SIG-M5 treated with dmso at 0.1 percent for 504 hours (cell line): Measurements from ENCODE around the gene IQGAP2.
"Not testable (repeated sequence)": the region's sequence is repeated elsewhere in the genome, so short reads cannot be mapped to it uniquely, and the experiment has no call there.

ENCODE experiments used
- DNase-seq: peaks from one replicate; lab custom pipeline; 2025; ENCODE audit not compliant: unreplicated experiment; lab: John Stamatoyannopoulos, UW

Gene IQGAP2

GRCh38 chr5:76414788-76415187, 11.7 kb downstream of the IQGAP2 start:
- no peak for DNase-seq

- no peak for DNase-seq
These were observed 12.8 kb downstream of the IQGAP2 start for GRCh38 chr5:76415855-76416254.

- DNase-seq = no peak
These were observed 16.7 kb downstream of the IQGAP2 start for GRCh38 chr5:76419597-76420298.

GRCh38 chr5:76422227-76422626, 19.1 kb downstream of the IQGAP2 start:
- DNase-seq = no peak

- no peak for DNase-seq
These were observed 19.7 kb downstream of the IQGAP2 start for GRCh38 chr5:76422742-76423141.

GRCh38 chr5:76425146-76425545, 22.1 kb downstream of the IQGAP2 start:
- DNase-seq = no peak

GRCh38 chr5:76425928-76426804, 23.1 kb downstream of the IQGAP2 start:
- no peak for DNase-seq

- no peak for DNase-seq
These were observed 24.4 kb downstream of the IQGAP2 start for GRCh38 chr5:76427206-76428140.

GRCh38 chr5:76428550-76428949, 25.5 kb downstream of the IQGAP2 start:
- DNase-seq = not testable (repeated sequence)

GRCh38 chr5:76433261-76433660, 30.2 kb downstream of the IQGAP2 start:
- no peak for DNase-seq

GRCh38 chr5:76437507-76437906, 34.4 kb downstream of the IQGAP2 start:
- not testable (repeated sequence) for DNase-seq

GRCh38 chr5:76438025-76438424, 34.9 kb downstream of the IQGAP2 start:
- DNase-seq = no peak

- DNase-seq = no peak
These were observed 36.1 kb downstream of the IQGAP2 start for GRCh38 chr5:76439201-76439600.

GRCh38 chr5:76439929-76440328, 36.8 kb downstream of the IQGAP2 start:
- no peak for DNase-seq

GRCh38 chr5:76441101-76441500, 38.0 kb downstream of the IQGAP2 start:
- no peak for DNase-seq

- no peak for DNase-seq
These were observed 39.0 kb downstream of the IQGAP2 start for GRCh38 chr5:76441890-76442673.

GRCh38 chr5:76443066-76443800, 40.1 kb downstream of the IQGAP2 start:
- no peak for DNase-seq

GRCh38 chr5:76445063-76445462, 42.0 kb downstream of the IQGAP2 start:
- no peak for DNase-seq

- DNase-seq = no peak
These were observed 42.7 kb downstream of the IQGAP2 start for GRCh38 chr5:76445830-76446229.

- DNase-seq = no peak
These were observed 43.7 kb downstream of the IQGAP2 start for GRCh38 chr5:76446776-76447175.
